HPDE6-E6E7 (cell line): ENCODE data around the gene STRIP1.

Experiments used
- DNase-seq: peaks from one replicate; pipeline ENCODE4 v3.0.0; 2011; ENCODE audit warnings: missing footprints; ENCODE audit errors: extremely low spot score

Gene STRIP1, protein sequence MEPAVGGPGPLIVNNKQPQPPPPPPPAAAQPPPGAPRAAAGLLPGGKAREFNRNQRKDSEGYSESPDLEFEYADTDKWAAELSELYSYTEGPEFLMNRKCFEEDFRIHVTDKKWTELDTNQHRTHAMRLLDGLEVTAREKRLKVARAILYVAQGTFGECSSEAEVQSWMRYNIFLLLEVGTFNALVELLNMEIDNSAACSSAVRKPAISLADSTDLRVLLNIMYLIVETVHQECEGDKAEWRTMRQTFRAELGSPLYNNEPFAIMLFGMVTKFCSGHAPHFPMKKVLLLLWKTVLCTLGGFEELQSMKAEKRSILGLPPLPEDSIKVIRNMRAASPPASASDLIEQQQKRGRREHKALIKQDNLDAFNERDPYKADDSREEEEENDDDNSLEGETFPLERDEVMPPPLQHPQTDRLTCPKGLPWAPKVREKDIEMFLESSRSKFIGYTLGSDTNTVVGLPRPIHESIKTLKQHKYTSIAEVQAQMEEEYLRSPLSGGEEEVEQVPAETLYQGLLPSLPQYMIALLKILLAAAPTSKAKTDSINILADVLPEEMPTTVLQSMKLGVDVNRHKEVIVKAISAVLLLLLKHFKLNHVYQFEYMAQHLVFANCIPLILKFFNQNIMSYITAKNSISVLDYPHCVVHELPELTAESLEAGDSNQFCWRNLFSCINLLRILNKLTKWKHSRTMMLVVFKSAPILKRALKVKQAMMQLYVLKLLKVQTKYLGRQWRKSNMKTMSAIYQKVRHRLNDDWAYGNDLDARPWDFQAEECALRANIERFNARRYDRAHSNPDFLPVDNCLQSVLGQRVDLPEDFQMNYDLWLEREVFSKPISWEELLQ

DNA sequence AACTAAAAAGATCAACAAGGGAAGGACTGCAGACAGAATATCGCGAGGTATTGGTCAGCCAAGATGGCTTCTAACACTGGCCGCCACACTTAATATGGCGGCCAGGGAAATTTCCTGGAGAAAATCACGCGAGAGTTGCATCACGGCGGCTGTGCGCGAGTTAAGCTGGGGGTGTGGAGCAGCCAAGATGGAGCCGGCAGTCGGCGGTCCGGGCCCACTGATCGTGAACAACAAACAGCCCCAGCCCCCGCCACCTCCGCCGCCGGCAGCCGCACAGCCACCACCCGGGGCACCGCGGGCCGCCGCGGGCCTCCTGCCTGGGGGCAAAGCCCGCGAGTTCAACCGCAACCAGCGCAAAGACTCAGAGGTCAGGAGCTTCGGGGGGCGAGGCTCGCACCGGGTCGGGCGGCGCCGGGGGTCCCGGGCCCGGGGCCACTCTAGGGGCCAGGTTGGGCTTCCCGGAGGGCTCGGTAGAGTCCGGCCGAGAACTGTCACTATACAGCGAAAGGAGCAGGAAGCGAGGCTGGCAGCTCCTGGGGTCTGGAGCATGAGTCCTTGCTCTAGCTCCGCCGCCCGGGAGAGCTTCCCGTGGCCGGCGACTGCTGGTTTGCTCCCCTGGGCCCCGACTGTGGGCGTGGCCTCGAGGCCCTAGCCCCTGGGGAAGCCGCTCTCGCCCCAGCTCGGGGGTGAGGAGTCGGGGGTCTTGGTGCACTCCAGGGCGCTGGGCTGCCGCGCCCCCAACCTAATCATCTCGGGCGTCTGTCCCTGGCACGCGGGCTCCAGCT is at the start of gene STRIP1:
Gene STRIP1 (plus strand): TSS at position 174 of the 785 bp plus-strand sequence. CDS start 14 bp downstream, at position 188.
- DNase-seq, result peak; percentile 94

DNA sequence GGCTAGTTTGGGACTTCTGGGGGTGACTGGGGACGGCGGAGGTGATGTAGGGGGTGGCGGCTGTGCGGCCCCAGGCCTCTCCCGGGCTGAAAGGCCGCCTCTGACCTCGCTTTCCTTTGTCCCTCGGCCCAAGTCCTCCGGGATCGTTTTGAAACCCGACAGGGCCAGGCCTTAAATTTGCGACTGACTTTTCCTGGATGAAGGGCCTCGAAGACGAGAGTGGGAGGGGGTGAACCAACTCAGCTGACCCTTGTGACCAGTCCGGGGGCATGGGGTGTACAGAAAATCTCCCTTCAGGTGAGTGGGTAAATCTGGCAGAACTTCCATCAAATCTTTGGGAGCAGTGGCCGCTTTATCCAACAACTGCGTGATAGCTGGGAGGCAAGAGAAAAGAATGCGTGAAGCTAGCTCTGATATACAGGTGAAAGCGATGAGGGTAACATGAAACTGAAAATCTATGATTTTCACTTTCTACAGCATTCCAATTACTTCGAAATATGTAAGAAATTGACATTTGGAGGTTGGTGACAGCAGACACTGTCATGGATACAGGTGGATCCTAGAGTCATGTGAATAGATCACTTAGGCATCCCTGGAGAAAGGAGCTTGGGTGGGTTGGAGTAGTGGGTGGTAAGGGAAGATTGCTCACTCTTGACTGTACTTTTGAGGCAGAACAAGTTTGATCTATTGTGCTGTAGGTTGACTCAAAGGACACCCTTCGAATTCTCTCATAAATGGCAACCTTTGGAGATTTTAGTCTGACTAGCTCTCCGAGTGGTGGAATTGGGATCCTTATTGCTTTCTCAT is 49.0 kb upstream of the STRIP1 start:
- no peak for DNase-seq

DNA sequence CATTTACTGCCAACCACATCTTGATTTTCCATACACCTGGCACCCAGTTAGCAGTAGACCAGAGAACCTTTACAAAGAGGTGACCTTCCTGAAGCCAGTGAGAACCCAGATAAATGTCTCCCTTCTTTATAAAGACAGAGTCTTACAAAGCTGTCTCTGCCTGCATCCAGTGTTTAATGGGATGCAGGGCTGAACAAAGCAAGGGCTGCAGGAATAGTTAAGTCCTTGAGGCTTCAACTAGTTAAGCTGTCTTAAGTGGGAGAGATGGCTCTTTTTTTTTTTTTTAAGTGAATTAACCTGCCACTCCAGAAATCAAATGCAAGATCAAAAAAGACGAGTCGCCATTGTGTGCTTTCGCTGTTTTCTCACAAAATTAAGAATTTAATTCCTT is 48.4 kb upstream of the STRIP1 start:
- DNase-seq, result no peak

DNA sequence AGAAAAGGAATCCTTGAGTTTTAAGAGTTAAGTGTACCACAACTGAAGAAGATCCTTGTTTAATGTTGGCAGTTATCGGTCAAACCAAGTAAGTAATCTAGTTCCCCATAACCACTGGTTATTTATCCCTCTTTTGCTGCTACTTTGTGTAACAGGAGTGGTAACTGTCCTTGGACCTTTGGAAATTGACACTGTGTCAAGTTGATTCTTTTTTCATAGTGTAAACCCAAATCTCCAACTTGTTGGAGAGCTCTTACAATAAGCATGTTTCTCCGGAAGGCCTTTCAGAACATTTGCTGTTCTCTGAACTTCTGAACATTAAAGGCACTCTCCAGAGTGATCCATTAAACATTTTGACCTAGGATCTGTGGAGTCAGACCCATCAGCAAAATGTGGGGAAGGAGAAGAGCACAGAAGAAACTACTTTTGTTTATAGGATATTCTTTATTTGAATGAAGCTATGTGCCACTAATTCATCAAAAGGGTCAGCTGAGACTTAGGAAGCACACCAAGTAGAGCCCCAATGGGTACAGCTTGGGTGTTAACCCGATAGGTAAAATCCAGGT is 46.0 kb upstream of the STRIP1 start:
- DNase-seq, result no peak

DNA sequence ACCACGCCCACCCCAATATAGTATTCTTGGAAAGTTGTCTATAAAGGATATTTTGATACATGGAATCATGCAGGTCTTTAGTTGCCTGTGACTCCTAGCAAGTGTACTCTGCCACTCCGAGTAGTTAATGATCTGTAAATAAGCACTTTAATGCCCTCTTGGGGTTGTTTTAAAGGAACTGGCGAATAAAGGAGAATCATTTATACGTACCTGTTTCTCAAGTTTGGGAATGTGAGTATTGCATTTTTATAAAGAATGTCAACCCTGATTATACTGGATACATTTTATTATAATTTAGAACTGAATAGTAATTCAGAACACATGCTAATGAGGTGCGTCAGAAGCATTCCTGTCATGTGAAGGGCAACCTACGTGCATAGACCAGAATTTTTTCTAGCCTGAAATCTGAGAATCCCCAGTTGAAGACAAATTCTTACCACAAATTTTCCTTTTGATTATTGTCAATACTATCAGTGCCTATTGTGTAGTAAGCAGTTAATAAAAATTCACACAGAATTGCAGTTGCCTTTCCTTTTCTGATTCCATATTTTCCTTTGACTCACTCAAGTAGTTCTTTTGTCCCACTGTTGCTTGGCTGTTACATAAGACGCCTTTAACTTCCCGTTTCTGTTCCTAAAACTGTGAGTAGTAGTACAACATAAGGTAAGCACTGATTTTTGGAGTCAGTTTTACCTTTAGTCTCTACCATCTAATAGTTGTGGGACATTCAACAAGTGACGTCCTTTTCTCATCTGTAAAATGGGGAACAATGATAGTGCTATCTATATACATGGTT is 44.7 kb upstream of the STRIP1 start:
- DNase-seq, result no peak

DNA sequence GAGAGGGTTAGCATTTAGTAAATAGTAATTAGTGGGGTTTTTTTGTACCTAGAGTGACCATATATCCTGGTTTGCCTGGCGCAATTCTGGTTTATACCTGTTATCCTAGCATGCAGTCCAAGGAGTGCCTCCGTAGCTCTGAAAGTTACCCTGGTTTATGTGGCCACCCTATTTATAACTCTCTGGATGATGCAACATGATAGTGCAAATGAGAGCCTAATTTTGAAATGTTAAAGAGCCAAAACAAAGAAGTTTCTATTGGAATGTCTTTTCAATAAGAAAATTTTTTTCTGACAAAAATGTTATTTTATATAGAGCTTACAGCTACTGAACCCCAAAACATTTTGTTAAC is 44.1 kb upstream of the STRIP1 start:
- DNase-seq, result no peak

DNA sequence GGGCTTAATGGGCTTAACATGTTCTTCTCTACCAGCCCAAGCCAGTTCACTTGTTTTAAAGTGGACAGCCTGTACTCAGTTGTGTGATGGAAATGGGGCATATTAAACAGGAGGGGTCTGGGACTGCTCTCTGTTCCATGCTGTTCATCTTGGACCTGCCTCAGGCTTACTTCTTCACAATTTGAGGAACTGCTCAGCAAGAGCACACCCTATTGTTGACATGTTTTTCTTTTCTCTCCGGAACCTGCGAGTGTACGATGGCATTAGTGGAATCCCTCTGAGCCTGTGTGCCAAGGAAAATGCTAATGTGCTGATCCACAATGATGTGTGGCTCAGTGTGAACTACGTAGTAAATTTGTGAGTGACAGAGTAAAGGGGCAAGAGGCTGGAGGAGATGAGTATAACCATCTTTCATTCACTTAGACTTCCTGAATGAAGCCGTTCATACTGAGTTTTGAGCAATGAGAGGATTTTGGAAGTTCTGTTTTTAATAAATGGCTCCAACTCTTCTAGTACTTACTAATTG is 43.0 kb upstream of the STRIP1 start:
- no peak for DNase-seq

DNA sequence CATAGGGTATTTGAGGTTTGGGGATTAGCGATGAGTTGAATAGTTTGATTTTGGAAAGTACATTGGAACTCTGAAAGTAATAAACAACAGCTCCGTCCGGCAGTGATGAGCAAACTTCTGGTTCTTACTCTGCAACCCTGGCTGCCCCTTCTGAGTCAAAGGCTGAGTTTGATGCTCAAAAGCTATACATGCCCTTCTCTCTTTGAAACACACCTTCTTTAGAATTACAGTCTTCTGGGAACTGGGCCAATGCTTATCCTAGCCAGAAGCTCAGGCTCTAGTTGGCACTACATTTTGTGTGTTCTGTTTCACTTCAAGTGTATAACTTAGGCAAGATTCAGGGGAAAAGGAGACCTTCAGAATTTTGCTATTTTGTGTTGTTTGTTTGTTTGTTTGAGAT is 40.5 kb upstream of the STRIP1 start:
- no peak for DNase-seq

DNA sequence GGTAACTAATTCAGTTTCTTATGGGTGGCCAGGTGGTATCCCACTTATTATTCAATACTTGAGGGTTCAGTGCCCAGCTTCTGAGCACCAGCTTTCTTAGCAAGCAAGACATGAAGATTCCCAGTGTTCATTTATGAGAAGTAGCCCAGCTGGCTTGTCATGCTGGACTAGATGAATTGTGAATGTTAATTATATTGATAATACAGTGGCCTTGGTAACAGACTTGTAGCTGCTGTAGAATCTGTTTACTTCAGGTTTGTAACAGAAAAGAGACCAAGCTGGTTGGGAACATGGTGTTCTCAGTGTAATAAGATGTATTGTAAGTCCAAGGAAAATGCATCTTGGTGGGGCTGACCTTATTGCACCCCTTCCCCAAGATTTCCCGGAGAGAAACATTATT is 39.8 kb upstream of the STRIP1 start:
- no peak for DNase-seq

DNA sequence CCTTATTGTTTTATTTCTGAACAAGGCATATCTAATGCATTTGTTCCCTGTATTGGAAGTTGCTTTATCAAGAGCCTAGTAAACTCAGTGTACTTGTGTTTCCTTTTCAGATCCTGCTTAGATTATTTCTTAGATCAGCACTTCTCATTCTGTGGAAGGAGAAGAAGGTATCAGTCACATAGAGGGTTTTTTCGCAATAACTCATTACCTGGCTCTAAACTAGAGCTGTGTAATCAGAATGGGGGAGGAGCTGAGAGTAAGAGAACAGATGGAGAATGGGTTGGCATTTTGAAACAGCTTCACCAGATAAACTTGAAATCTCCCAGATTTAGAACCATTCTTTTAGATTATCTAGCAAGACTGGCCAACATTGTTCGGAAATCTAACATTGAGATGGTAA is 38.9 kb upstream of the STRIP1 start:
- no peak for DNase-seq

DNA sequence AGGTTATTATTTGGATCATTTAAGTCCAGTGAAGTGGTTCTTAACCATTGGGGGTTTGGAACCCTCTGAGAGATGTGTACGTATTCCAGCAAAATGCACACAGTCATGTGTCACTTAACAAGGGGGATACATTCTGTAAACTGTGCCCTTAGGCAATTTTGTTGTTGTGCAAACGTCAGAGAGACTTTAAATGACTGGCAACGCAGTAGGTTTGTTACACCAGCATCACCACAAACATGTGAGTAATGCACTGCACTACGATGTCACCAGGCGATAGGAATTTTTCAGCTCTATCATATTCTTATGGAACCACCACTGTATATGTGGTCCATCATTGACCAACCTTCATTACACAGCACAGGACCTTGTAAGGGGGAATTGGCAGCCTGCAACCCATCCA is 37.9 kb upstream of the STRIP1 start:
- DNase-seq, result no peak

DNA sequence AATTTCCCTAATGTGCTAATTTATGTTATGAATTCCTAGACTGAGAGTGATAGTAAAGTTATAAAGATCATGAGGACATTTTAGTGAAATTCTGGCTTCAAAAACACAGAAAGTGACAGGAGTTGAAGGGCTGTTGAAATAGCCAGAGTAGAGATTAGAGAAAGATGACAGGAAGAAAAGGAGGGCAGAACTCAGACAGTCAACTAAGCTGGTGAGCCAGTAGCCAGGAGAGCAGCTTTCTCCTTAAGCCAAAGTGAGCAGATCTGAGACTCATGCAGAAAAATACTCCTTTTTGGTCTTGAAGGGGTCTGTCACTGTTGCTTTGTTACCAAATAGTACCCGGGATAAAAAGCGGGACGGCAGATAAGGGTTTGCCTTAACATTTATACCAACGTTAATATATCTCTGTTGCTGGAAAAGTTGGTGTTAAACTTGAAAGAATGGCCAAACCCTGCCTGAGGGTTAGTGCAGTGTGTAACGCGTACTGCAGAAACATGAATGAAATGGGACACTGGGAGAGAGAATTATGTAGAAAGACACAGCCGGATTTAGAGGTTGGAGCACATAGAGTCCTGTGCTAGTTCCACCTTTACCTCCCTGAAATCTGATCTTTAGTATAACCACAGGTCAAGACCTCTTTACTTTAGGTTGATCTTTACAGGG is 37.1 kb upstream of the STRIP1 start:
- DNase-seq, result no peak

DNA sequence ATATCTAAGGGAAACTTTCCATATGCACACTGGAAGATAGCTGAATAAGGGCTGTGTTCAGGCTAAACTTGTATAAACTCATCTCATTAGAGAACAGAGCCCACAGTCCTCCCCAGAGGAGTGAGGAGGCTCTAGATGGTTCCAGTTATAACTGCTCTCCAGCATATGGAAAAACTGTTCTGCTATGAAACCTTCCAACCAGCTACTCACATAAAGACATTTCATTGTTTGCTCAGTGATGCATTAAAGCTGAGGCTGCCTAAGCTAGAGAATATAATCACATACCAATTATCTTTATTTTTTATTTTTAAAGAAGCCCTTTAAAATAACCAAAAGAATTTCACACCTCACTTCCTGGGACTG is 36.6 kb upstream of the STRIP1 start:
- DNase-seq, result no peak

DNA sequence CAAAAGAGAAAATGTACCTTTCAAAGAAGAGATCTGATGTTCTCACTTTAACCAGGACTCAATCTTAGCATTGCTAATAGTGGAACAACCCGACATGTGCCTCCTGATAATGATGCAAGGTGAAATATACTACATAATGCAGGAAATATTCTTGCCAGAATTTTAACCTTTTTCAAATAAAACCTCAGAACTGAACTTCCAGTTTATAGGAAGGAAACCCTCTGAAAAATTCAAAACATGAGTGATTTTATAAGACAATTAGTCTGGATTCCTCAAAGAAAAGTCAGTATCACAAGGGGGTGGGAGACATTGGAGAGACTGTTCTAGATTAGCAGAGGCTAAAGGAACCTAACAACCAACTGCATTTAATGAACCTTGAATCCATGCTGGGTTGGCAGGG is 31.7 kb upstream of the STRIP1 start:
- DNase-seq, result no peak

DNA sequence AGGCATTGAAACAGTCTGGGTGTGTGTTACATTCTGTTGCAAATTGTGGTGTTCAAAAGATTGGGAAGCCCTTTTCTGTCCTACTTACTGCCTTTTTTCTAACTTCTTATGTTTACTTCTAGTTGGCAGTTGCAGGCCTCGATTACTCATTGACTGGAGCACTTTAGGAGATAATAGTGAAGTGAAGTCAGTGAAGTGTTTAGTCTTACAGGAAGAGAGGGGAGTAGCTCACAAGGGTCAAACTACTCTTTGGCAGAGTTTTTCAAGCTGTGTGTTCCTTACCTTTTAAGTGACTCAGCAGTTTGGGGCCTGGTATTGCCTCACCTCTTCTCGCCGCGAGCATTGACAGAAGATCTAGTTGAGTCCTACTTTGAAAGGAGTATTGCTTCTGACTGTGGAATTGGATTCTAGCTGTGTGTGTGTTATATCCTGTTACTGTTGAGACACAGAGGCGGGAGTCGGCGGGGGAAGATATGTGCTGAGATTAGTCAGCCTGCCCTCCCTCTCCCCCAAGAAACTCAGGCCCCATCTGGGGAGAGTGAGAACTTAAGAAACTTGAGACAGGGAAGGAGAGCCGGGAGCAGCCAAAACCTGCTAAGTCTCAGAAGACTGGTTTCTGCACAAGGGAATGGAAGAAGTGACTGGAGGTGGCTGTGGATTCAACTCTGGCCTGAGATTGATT is 30.5 kb upstream of the STRIP1 start:
- DNase-seq, result peak; percentile 96

DNA sequence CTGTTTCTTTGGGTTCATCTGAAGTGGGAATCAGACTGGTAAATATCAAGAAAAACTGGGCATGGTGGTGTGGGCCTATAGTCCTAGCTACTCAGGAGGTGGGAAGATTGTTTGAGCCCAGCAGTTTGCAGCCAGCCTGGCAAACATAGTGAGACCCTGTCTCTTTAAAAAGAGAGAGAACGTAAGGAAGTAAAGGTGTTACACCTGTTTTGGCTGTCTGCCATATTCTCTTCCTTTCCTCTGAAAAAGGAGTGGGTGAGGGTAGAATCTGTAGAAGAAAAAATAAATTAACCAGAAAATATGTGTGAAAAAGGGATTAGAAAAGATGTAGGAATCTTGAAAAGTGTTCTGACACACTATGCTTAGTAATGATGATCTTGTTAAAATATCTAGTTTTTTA is 29.8 kb upstream of the STRIP1 start:
- DNase-seq, result no peak

DNA sequence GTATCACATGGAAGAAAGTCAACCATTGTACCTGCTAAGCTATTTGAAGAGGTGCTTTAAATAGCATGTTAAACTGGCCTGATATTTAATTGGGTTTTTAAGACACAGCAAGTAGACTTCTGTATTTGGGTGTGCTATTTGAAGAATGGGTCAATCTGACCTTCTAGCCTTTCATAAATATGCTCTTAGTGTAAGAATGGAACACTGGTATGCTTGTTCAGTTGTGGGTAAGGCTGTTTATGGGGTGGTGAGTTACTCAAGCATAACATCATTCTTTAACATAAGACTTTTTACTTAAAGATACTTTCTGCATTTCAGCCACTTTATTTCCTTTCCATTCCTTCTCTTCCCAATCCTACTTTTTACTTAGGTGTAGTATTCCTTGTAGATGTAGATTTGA is 28.5 kb upstream of the STRIP1 start:
- no peak for DNase-seq

DNA sequence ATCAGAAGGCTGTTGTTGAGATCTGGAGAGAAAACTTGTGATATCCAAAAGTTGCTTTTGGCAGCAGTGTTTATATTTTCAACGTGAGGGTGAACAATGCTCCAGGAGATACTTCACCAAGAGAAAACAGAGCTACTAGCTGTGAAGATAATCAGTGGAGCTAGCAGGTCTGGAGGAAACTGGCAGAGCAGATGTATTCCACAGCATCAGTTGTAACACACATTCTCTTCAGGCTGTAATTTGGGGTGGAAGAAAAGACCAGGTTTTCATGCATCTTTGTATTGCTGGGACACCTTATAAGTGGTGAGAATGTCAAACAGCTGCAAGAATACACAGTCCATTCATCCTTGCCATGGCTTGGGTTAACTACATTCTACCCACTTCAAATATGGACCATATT is 27.9 kb upstream of the STRIP1 start:
- DNase-seq, result no peak
